GM19395 (cell line): ENCODE results near the gene PRMT3.
A peak's percentile ranks its signal among the peaks of the same experiment; 100 is the strongest.
"Not testable (repeated sequence)": the region's sequence is repeated elsewhere in the genome, so short reads cannot be mapped to it uniquely, and the experiment has no call there.

Experiments
- ATAC-seq: cut with Tn5 transposase; IDR thresholded peaks from one replicate; pipeline ENCODE4 v1.9.1; 2021; ENCODE audit warnings: mild to moderate bottlenecking, moderate library complexity; ENCODE audit not compliant: unreplicated experiment

PRMT3 gene

DNA sequence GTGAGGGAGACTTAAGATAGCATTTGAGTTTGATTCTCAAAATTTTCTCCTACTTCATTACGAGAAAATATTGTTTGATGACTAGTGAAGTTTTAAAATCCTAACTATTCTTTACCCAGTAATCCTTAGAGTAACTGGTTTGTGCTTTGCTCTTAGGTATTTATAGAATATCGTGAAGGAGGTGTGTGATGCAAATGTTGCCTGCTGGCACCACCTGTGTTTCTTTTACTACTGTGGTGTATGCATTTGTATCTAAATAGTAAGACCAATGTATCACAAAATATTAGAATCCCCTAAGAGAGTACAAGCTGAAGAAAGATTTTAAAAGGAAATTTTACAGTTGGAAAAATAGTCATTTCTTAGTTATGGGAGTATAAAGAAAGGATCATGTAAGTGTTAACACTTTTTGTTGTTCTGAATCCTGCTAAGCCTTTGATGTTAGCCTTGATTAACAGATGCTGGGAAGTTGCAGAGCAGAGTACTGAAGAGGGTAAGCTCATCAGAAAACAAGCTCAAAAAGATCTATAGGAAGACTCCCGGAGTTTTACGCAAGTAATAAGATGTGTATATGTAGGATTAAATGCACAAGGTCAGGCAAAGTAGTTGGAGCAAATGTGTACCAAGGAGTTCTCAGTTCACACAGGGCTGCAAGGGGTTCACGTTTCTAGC, 109.7 kb downstream of the PRMT3 start:
- ATAC-seq = no peak

DNA sequence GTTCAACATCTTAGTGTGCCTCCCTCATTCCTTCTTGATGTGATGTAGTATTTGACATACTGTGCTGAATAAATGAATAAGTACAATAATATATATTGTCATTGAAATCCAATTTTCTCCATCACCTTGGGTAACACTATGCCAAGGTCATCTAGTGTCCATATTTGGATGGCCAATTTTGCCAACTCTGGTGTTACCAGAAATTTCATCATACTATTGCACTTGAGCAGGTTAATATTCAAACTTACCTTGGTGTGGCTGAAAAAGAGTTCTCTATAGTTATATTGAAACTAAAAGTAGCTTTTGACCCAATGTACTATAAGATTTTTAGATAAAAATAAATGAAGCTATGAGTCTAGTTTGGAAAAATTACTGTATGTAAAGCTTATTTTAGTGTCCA, 113.7 kb downstream of the PRMT3 start:
- ATAC-seq = no peak

DNA sequence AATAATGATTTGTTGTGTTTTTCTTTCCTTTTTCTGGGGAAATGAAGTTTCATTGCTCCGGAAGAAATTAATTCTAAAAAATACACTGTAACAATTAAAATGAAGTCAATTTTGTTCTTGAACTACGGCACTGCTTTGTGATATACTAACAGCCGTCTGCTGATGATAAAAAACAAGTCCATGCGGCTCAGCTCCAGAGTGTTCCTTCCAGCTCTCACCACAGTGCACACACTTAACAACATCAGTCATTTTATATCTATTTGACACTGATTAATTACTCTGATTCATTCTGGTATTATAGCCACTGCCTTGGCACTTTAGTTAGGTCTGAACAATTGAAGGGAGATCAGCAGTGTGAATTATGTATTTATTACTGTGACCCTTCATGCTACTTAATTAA, 114.5 kb downstream of the PRMT3 start:
- ATAC-seq = no peak

DNA sequence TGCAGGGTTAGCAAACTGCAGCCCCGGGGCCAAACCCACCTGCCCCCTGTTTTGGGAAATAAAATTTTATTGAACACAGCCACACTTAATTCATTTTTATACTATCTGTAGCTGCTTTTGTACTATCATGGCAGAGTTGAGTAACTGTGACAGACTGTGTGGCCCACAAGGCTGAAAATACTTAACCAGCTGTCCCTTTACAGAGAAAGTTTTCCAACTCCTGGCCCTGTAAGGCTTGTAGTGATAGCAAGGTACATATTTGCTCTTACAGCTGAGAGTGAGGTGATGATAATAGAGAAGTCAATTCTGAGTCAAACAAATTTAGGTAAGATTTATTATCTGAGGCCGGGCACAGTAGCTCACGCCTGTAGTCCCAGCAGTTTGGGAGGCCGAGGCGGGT, 124.5 kb downstream of the PRMT3 start:
- ATAC-seq = no peak

DNA sequence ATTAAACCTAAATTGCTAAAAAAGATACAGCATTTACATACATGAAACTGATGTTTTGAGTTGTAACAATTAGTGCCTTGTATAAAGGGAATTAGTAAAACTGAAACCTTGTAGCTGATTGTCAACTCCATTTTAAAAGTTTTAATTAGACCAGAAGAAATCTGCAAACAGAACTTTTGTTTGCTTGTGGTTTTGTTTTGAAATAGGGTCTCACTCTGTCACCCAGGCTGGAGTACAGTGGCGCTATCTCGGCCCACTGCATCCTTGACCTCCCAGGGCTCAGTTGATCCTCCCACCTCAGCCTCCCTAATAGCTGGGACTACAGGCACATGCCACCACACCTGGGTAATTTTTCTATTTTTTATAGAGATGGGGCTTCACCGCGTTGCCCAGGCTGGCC, 125.4 kb downstream of the PRMT3 start:
- ATAC-seq = no peak

DNA sequence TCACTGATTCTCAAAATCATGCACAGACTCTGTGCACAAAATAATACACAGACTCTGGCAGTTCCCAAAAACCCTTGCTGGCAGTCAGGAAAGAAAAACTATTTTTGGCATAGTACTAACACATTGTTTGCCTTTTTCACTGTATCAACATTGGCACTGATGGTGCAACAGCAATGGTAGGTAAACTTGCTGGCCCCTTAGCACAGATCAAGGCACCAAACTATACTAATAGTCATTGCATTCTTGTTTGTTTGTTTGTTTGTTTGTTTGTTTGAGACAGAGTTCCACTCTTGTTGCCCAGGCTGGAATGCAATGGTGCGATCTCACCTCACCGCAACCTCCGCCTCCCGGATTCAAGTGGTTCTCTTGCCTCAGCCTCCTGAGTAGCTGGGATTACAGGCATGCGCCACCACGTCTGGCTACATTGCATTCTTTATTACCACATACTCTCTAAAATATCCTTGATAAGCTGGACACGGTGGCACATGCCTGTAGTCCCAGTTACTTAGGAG, 130.9 kb downstream of the PRMT3 start:
- no peak for ATAC-seq

DNA sequence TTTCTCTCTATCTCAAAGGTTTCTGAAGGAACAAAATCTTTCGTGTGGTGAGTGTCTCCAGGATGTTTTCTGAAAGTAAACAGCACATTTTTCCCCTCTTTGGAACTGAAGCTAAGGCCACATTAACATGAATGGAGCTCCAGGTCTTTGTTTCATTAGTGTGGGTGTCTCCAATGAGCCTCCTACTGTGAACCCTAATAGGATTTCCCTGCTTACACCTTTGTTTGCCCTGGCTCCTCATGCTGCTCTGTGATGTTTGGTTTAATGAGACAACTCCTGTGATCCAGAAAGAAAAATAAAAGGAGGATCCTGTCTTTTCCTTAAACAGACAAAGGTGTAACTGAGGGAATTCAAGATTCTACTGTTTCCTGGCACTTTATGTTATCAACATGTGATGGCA, 135.0 kb downstream of the PRMT3 start:
- no peak for ATAC-seq

DNA sequence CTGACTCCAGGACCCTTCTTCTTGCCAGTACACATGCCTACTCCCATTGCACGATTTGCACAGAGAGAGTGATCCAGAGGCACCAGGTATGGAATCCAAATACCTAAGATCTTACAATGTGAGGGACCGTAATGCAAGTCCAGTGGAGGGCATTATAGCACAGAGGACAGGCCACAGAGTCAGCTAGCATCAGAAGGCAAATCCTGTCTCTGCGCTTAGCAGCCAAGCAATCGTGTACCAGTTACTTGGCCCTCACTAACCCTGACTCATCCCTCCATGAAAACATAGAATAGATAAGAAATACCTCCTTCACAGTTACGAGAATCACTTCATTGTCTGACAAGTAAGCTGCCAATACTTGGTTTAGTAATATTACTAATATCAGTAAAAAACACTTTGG, 142.2 kb downstream of the PRMT3 start:
- no peak for ATAC-seq

DNA sequence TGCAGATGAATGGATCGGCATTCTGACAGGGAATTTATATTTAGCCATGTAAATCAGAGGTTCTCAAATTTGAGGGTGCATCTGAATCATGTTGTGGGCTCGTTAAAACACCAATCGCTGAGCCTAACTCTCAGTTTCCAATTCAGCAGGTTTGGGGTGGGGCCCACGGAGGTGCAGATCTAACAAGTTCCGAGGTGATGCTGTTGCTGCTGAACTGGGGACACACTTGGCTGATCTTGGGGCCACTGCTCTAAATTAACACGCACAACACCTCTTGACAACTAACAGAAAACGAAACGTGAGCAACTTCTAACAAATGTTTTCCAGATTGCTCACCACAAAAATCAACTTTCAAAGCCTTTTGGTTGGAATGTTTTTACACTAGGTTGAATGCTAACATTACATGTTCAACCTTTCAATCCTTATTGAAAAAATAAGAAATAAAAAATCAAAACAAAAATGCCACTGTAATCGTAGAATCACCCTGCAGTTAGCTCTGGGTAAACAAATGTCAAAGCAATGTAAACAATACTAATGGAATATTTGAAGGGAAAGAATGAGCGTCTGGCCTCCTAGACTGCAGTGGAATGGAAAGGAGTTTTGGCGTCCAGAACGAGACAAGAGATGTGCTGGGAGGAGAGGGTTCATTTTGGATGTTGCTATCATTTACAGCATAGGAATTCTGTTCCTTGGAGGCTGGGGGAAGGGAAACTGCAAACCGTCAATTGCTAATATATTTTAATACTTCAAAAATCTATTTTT, 143.6 kb downstream of the PRMT3 start:
- ATAC-seq = peak; percentile 62

DNA sequence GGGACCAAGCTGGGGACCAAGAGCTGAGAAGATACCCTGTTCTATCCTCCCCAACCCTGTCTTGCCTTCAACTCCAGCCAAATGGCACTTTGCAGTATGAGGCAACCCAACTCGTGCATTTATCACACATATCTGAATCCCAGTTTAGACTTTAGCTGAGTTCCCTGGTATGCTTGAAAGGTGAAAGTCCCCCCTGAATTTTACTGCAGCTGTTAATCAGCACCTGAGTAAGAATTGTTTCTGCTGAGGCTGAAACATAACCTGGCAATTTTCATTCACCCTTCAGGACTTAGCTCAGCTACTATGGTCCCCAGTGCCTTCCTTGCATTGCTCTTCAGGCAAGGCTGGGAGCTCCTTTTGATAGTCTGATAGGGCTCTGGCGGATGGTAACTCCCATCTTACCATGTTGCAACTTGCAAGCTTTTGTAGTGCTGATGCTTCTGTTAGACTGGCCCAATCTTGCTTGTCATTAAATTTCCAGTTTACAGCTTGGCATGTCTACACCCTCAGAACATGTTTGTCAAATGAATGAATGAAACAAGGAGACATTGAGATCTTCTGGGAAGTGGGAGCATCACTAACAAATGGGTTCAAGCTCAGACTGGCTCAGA, 147.9 kb downstream of the PRMT3 start:
- ATAC-seq = no peak

DNA sequence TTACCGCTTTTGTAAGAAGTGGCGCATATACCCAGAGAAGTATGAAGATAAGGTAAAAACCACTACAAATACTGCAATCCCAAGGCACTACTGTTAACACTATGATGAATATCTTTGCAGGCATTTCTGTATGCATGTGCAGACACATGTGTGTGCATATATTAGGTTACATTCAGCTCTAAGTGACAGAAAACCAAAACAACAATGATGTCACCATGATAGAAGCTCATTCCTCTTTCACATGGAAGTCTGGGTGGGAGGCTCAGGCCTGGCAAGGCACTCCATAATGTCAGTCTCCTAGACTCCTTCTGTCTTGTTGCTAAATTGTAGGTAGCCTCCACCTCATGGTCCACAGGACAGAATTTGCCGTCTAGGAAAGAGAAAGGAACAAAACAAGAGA, 148.8 kb downstream of the PRMT3 start:
- ATAC-seq = no peak

DNA sequence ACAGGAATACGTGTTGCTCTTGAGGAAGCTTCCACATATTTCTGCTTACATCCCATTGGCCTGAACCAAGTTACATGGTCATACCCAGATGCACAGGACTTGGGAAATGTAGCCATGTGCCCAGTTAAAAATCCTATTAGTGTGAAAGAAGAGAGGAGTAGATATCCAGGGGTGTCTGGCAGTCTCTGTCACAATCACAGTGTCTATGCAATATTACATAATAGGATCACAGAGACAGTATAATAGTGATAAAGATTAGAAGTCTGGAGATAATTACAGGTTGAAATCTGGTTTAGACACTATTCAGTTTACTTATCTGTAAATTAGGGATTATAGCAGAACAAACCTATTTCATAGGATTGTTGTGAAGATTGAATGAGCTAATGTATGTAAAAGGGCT, 149.3 kb downstream of the PRMT3 start:
- no peak for ATAC-seq

DNA sequence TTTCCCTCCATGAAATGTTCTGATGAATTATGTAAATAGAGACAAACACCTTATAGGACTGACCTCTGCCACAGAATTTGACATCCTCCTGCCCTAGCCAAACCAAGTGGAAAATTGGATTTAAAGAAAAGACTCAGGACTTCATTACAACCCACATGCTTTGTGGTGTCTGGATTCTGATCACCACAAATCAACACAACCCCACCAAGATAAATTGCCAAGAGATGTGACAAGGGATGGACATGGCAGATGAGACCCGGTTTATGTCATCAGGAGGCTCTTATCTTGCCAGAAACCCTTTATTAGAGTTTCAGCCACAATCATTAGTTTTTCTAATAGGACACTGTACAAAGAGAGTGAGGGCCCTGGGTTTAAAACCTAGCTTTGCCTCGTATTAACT, 154.0 kb downstream of the PRMT3 start:
- ATAC-seq = no peak

DNA sequence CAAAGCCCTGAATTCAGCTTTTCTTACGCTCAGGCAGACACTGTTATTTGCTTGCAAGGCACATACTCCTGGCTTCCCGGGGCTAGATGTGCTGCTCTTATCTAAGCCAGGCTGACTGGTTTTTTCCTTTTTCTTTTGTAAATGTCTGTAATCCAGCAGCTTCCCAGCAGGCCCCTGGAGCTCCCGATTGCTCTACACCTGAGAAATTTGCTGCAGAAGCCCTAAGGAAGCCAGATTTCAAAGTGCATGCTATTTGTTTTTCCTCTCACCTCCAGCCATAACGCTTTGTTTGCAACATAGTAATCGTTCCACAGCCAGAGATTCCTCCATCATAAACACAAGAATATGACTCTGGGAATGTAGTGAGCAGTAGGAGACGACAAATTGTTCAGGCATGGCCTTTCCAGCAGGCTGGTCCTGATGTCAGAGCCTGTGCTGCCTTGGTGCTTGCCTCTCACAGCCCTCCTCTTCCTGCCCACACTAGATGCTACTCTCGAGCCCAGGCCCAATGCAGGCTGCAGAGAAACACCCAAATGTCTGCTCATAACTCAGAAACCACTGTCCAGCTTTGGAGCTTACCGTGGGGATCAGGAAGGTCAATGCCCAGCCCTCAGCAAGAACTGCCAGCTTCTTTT, 157.2 kb downstream of the PRMT3 start:
- no peak for ATAC-seq

DNA sequence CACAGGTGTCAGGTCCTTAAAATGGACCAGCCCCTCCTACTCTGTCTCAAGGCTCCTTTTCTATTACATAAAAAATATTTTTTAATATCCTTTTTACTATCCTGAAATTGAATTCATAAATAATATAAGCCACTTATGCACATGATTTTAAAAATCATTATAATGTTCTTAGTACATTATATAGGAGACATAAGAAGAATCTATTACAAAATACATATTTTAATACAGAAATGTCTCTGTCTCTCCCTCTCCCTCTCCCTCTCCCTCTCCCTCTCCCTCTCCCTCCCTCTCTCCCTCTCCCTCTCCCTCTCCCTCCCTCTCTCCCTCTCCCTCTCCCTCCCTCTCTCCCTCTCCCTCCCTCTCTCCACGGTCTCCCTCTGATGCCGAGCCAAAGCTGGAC, 159.9 kb downstream of the PRMT3 start:
- no peak for ATAC-seq

DNA sequence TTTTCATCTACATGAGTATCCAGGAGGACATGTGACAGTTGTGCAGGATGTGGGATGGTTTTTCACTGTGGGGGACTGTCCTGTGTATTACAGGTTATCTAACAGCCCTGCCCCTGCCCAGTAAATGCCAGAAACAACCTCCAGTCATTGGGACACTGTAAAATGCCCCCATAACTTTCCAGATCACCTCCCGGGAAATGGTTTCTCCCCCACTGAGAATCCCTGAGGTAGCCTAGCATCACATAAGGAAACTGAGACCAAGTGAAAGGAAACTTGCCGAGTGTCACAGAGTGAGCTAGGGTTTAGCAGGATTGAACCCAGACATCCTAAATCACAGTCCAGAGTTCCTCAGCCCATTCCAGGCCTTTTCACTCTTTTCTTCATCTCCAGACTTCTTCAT, 163.6 kb downstream of the PRMT3 start:
- ATAC-seq = no peak

DNA sequence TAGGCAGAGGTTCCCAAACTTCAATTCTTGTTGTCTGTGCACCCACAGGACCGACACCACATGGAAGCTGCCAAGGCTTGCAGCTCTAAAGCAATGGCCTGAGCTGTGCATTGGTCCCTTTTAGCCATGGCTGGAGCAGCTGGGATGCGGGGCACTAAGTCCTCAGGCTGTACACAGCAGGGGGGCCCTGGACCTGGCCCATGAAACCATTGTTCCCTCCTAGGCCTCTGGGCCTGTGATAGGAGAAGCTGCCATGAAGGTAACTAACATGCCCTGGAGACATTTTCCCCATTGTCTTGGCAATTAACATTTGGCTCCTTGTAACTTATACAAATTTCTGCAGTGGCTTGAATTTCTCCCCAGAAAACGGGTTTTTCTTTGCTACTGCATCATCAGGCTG, 168.3 kb downstream of the PRMT3 start:
- no peak for ATAC-seq

DNA sequence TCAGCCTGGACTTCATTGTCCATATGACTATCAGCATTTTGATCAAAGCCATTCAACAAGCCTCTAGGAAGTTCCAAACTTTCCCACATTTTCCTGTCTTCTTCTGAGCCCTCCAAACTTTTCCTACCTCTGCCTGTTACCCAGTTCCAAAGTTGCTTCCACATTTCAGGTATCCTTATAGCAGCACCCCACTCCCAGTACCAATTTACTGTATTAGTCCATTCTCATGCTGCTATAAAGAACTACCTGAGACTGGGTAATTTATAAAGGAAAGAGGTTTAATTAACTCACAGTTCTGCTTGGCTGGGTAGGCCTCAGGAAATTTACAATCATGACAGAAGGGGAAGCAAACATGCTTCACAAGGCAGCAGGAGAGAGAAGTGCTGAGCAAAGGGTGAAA, 168.9 kb downstream of the PRMT3 start:
- not testable (repeated sequence) for ATAC-seq

DNA sequence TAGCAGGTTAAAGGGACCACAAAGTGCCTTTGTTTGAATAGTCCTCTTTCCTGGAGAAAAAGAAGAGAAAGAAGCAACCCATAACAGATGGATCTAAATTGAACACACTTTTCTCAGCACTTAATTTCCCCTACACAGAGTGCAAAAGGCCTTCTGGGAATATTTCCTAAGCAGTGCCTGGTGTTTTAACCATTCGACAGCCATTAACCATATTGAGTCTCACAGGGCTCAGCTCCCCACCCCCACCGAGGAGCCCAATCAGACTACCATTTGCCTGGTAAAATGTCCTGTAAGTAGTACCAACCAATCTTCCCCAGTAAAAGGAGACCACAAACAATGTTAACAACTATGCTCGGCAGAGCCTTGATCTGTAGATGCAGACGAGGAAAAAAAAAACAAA, 171.2 kb downstream of the PRMT3 start:
- no peak for ATAC-seq
